Measurements from ENCODE around the gene ZFYVE27.
"Not testable (repeated sequence)": the region's sequence is repeated elsewhere in the genome, so short reads cannot be mapped to it uniquely, and the experiment has no call there.

ZFYVE27 gene, protein sequence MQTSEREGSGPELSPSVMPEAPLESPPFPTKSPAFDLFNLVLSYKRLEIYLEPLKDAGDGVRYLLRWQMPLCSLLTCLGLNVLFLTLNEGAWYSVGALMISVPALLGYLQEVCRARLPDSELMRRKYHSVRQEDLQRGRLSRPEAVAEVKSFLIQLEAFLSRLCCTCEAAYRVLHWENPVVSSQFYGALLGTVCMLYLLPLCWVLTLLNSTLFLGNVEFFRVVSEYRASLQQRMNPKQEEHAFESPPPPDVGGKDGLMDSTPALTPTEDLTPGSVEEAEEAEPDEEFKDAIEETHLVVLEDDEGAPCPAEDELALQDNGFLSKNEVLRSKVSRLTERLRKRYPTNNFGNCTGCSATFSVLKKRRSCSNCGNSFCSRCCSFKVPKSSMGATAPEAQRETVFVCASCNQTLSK

DNA sequence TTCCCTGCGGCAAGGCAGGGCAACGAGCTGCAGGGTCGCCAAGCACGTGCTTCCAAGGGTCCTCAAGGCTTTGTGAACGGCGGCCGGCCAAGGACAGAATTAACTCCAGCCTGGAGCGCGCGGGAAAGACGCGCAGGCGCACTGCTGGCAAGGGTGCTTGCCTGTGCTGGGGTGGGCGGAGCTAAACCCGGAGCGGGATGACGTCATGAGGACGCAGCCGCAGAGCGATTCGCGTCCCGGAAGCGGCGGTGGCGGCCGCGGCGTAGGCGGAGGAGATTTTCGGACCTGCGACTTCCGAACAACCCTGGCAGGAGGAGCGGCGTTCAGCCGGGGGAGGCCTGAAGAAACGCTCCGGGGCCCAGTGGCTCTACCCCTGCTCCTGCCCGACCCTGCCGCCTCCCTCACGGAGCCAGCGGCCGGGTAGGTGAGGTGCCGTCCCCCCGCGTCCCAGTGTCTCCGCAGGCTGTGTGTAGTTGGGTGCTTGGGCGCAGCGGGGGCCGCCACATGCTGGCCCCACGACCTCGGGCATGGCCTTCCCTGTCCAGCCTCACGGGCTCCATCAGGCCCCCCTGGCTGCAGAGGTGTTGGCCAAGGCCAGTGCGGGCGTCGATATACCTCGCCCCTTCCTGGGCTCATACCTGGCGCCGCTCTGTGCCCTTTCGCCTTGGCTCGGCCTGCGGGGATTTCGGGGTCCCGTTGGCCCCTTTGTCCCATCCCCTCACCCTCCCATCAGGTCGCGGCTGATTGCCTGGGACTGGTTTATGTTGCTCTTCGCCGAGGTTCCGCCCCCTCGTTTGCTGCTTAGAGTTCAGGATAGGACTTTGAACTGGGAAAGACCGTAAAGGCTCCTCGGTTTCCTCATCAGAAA is at the start of gene ZFYVE27:
Gene ZFYVE27 (plus strand): TSS at position 227 of the 868 bp plus-strand sequence. CDS start 1,350 bp downstream, outside the sequence.
- peak; percentile 88 for DNase-seq (ENCODE audit: low read depth, low spot score)

DNA sequence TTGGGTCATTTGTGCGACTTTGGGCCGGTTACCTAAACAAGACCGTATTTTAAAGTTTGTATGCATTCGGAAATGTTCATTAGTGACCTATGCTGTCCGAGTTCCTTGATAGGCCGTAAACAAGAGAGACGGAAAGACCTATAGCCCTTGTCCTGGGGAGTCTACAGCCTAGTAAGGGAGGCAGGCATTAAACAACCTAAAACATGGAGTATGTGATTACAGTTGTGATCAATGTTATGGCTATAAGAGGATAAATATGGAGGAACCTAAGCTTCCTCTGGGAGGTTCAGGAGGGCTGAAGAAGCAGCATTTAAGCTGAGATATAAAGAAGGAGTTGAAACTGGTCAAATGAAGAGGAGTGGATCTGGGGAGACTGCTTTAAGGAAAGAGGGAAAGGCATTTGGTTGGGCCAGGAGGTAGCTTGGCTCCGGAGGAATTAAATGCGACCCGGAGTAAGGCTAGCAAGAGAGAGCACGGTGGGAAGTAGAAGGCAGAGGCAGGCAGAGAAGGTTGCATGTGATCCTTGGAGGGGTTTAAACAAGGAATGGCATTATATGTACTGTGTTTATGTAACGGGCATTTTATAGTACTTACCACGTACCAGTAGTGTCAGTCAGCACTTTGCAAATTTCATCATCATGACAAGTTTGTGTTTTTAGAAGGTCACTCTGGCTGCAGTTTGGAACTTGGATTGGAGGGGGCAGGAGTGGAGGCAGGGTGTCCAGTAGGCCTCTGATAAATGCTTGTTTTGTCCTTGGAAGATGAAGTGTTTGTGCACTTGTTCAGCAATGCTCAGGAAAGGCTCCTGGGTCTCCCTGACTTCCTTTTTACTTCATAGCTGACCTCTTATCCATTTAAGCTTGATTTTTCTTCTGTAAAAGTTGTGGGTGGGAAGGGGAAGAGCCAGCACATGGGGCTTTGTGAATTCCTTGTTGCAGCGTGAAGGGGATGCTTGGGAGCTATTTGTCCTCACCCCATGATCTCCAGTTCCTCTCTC is 48.8 kb upstream of the ZFYVE27 start:
- DNase-seq (ENCODE audit: low read depth, low spot score): no peak

DNA sequence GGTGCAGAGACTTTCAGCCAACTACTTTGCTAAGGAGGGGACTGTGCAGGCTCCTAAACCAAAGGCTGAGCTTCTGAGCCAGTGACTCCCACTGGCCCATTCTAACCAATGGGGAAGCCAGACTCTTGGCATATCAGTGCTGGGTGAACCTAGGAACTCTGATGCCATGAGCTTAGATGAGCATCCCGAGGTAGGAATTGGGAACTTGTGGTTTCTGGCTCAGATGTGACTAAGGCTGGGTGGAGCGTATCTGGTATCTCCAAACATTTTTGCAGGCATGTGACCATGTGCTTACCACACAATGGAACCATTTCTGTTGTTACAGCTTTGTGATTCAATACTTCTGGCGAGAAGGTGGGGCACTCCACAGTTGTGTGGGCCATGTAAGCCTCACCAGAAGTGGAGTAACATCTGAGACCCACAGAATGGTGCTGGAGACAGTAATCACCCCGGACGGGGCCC is 47.3 kb upstream of the ZFYVE27 start:
- no peak for DNase-seq (ENCODE audit: low read depth, low spot score)

DNA sequence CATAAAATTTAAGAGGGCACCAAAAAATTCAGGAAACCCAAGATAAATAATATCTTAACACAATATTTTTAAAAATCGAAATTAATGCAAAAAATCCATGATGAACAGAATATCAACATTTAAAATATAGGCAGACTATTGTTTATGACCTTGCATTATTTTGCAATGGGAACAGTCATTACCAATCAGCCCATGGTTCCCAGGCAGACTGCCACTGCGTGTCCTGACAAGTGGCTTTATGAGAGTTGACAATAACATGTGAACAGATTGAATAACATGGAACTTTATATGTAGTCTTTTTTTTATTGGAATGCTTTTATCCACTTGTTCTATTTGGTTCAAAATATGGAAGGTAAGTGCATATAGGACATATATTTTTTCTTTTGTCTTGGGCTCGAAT is 46.8 kb upstream of the ZFYVE27 start:
- DNase-seq (ENCODE audit: low read depth, low spot score): no peak

DNA sequence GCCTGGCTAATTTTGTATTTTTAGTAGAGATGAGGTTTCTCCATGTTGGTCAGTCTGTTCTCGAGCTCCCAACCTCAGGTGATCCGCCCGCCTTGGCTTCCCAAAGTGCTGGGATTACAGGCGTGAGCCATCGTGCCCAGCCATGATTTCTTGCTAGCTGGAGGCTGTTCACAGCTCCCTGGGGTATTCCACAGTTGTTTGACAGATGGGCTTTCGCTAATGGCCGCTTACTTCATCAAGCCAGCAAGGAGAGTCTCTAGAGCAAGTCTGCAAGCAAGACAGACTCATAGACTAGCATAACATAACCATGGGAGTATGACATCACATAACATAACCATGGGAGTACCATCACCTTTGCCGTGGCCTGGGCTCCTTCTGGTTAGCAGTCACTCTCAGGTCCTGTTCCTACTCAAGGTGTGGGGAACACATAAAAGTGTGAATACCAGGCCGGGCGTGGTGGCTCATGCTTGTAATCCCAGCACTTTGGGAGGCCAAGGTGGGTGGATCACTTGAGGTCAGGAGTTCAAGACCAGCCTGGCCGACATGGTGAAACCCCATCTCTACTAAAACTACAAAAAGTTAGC is 38.8 kb upstream of the ZFYVE27 start:
- DNase-seq (ENCODE audit: low read depth, low spot score): not testable (repeated sequence)

DNA sequence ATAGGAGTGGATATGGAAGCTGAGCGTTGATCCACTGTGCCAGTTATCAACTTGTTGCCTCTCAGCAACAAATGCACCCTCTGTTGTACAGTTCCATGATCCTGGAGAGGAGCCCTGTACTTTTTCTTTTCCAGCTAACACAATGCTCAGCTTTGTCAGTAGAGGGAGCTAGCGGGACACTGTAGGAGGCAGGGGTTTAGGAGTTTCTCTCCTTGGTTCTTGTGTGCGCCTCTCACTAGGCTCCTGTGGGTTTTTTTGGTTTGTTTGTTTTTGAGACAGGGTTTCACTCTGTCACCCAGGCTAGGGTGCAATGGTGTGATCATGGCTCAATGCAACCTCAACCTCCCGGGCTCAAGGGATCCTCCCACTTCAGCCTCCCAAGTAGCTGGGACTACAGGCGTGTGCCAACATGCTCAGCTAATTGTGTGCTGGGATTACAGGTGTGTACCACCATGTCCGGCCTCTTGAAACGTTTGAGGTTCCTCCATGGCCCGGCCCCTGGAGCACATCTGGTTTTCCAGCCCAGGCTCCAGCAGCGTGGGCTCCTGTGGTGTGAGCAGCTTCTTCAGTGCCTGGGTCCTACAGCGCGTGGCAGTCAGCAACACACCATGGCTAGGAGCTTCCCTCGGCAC is 35.4 kb upstream of the ZFYVE27 start:
- DNase-seq (ENCODE audit: low read depth, low spot score): peak; percentile 55

DNA sequence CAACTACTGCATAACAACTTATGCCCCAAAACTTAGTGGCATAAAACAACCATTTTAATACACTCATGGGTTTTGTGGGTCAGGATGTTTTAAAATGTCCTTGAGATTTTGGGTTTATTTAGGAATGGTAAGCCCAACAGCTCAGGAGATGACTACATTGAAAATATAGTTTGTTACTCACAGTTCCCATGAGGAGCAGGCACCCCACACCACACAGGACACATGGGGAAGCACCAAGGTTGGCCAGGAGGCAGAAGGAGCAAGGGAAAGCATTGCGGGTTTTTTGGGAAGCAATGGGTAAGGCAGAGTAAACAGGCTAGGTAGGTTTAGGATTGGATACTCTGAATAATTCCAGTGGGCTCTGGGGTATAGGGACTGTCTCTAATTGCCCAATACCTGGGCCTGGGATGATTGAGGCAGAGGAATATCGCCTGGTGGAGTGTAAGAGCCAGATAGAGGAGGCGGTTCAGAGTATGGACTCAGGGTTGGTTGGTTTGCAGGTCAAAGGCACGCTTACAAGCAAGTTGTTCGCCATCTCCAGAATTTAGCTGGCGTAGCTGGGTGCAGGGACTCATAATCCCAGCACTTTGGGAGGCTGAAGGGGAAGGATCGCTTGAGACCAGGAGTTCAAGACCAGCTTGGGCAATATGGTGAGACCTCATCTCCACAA is 33.4 kb upstream of the ZFYVE27 start:
- DNase-seq (ENCODE audit: low read depth, low spot score): no peak

DNA sequence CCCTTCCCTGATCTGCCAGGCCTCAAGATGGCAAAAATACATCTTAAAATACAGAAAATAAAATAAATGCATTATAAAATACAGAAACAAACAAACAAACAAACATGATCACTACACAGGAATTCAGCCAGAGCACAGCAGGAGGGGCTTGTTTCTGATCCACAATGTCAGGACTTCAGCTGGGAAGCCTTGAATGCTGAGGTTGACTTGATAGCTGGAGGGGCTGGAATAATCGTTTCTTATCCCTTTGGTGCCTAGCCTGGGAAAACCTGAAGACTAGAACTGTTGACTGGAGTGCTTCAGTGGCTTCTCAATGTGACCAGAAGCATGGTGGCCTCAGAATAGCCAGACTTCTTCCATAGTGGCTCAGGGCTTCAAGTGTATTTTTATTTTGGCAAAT is 32.6 kb upstream of the ZFYVE27 start:
- DNase-seq (ENCODE audit: low read depth, low spot score): no peak

DNA sequence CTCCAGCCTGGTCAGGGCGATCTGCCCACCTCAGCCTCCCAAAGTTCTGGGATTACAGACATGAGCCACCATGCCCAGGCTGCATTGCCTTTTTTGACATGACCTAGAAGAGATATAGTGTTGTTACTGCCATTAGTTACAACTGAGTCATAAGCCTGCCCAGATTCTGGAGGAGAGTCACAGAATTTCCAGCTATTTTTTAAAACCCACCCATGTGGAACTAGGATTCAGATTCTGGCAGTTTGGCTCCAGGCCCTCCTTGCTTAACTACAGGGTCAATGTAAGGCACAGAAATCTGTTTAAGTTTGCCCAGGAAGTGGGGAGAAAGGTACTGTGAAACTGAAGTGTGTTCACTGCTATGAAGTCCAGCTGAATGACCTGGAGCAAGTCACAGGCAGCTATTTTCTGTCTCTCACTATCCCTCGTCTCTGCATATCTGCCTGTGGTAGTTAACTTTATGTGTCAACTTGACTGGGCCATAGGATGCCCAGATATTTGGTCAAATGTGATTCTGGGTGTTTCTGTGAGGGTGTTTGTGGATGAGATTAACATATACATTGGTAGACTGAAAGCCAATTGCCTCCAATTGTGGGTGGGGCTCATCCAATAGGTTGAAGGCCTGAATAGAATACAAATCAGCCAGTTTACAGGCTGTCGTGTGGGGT is 31.8 kb upstream of the ZFYVE27 start:
- no peak for DNase-seq (ENCODE audit: low read depth, low spot score)

DNA sequence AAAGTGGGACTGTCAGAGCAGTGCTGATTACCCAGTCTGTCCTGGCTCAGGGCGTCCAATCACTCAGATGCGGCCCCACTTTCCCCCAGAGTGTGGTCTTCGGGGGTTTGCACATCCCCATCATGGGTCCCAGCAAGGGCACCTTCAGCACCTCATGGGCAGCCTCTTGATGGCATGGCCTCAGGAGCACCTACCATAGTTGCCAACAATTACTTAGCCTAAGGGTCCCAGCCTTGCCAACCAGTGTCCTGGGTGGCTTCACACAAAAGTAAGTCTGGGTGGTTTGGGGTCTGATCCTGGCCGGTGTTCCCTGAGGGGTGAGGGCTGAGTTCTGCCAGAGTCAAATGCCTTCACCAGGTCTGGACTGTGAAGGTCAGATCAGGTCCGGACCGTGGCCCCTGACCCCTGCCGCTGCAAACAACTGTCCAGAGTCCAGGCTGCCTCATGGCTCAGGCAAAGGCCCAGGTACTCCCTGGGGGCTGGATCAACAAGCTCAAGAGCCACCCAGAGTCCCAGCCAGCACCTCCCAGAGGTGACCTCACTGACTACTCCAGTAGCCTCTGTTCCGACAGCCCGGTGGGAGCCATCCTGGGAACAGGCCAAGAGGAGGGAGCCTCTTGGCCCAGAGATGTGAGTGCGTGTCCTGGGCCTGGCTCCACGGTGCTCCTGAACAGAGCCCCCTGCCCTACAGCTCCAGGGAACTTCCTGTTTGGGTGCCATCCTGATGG is 29.6 kb upstream of the ZFYVE27 start:
- DNase-seq (ENCODE audit: low read depth, low spot score): no peak

DNA sequence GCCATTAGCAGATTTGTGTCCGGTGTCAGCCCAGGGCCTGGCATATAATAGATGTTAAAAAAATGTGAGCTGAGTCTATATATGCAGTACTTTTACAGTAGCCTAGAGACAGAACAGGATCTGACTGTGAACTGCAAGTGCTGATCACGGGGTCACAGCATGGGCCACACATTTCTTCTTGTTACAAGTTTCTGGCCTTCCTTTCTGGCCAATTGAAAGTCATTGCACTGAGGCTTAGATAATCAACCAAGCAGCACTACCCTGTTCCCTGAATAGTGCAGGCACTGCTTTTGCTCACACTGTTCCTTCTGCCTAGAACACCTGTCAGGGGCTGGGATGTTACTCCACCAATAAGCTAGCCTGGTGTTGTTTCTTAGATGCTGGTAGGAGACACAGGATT is 28.8 kb upstream of the ZFYVE27 start:
- no peak for DNase-seq (ENCODE audit: low read depth, low spot score)

DNA sequence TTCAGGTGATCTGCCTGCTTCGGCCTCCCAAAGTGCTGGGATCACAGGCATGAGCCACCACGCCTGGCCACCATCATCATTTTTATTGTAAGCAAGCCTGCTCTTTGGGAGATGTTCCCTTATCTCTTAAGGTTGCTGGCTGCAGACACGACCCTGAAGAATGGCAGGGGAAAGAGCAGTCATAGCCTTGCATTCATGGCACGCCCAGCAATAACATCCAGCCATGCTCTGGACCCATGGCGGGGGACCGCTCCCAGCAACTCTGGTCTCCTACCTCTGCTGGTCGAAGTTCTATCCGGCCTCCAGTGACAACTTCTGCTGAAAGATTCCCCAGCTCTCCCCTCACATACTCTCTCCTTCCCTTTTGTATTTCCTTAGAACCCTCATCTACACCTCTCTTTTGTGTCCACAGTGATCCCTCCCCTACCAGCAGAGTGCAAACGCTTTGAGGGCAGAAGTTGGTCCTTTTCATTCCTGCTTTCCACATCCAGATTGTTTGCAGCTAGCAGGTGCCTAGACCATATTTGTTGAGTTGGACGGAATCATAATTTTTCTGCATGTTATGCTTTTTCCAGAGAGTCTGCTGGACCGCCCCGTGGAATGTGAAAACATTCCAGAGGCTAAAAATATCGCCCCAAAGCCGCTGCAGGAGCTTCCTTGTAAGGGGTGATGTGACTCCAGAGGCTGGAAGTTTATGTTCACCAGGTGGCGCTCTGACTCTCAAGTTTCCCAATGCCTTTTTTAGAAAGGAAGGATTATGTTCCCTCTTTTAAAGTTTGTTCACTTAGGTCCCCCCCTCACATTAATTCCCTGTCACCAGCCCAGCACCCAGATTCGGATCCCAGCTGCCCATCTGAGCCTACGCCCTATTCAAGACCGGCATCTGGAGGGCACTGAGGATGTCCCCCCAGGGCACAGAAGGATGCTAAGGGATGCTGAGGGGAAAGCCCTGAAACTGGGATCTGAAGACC is 27.7 kb upstream of the ZFYVE27 start:
- peak; percentile 65 for DNase-seq (ENCODE audit: low read depth, low spot score)

DNA sequence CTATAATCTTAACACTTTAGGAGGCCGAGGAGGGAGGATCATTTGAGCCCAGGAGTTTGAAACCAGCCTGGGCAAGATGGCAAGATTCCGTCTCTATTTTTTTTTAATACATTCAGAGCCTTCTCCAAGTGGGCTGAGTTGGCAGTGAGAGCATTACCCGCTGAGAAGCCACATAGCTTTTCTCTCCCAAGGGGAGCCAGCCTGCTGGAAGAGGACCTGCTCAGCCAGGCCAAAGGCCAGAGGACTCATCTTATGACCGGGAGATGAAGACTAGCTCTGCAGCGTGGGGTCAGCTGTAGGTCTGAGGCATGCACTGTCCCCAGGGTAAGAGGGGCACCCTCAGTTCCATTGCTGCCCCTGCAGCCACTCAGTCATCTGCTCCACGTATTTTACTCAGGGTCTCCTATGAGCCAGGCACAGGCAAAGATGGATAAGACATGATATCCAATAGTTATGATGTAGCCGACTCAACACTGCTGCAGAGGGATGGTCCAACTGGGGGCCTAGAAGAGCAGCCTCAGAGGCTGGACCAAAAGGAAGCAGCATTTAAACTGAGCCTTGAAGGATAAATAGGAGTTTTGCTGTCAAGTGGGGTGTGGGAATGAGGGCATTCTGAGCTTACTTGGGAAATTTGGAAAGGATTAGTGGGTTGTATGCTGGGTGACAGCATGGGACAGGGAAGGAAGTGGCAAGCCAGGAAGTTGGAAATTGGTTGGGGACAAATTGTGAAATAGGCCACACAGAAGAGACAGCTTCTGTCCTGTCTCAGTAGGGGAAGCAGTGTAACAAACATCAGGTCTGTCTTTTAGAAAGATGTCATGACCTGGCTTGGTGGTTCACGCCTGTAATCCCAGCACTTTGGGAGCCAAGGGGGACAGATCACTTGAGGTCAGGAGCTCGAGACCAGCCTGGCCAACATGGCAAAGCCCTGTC is 25.0 kb upstream of the ZFYVE27 start:
- DNase-seq (ENCODE audit: low read depth, low spot score): no peak

DNA sequence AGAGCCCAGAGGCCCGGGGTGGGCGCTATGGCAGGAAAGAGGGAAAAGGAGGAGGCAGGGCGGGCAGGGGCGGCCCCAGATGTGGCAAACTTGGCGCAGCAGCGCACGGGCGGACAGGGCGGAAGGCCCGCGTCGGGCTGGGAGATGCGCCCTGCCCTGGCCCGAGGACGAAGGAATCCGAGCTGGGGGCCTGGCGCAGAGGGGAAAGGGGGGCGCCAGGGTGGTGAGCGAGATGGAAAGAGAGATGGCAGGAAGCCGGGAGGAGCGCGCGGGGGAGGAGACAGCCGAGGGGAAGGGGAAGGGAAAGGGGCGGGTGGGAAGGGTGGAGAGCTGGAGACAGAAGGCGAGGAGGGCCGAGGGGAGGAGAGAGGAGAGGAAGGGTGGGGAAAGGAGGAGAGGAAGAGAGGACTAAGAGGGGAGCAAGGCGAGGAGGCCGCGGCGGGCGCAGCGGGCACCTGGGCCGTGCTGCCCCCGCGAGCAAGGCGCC is 23.5 kb upstream of the ZFYVE27 start, which contains the start of gene MARVELD1:
Gene MARVELD1 (plus strand): TSS at position 392 of the 487 bp plus-strand sequence. CDS start 147 bp downstream, outside the sequence.
- DNase-seq (ENCODE audit: low read depth, low spot score): no peak

DNA sequence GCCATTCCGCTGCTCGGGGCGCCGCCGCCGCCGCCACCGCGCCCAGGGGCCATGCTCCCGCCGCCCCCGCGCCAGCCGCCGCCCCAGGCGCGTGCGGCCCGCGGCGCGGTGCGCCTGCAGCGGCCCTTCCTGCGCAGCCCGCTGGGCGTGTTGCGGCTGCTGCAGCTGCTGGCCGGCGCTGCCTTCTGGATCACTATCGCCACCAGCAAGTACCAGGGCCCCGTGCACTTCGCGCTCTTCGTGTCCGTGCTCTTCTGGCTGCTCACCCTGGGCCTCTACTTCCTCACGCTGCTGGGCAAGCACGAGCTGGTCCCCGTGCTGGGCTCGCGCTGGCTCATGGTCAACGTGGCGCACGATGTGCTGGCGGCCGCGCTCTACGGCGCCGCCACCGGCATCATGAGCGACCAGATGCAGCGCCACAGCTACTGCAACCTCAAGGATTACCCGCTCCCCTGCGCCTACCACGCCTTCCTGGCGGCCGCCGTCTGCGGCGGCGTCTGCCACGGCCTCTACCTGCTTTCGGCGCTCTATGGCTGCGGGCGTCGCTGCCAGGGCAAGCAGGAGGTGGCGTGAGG is 23.0 kb upstream of the ZFYVE27 start:
- DNase-seq (ENCODE audit: low read depth, low spot score): no peak

Measured in smooth muscle cell of the brain vasculature (primary cell).